VCaP (cell line): ENCODE data around the gene EPHB4.
A peak's percentile ranks its signal among the peaks of the same experiment; 100 is the strongest.

Experiments
- H3K27ac ChIP-seq: fragments of 450-650 bp; 2 replicates; pipeline ENCODE4 v1.5.1; 2017
- TF ChIP-seq, protein P1 (sequence below): fragments of 450-650 bp; conservative IDR thresholded peaks from 2 replicates; pipeline ENCODE4 v1.5.1; 2017; ENCODE audit warnings: mild to moderate bottlenecking, moderate library complexity

Gene EPHB4

DNA sequence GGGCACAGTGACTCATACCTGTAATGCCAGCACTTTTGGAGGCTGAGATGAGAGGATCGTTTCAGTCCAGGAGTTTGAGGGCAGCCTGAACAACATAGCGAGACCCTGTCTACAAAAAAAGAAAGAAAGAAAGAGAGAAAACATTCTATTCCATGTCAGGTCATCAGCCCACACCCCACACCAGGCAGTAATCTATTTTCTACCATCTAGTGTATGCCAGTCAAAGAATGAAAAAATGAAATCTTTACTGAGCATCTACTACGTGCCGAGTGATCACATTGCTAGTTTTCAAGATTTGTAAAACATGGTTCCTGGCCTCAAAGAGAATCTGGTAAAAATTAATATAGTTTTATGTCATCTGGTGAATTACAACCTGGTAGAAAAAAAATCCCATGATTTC, 3.1 kb upstream of the EPHB4 start:
- TF ChIP-seq, protein P1, sequence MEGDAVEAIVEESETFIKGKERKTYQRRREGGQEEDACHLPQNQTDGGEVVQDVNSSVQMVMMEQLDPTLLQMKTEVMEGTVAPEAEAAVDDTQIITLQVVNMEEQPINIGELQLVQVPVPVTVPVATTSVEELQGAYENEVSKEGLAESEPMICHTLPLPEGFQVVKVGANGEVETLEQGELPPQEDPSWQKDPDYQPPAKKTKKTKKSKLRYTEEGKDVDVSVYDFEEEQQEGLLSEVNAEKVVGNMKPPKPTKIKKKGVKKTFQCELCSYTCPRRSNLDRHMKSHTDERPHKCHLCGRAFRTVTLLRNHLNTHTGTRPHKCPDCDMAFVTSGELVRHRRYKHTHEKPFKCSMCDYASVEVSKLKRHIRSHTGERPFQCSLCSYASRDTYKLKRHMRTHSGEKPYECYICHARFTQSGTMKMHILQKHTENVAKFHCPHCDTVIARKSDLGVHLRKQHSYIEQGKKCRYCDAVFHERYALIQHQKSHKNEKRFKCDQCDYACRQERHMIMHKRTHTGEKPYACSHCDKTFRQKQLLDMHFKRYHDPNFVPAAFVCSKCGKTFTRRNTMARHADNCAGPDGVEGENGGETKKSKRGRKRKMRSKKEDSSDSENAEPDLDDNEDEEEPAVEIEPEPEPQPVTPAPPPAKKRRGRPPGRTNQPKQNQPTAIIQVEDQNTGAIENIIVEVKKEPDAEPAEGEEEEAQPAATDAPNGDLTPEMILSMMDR: no peak

DNA sequence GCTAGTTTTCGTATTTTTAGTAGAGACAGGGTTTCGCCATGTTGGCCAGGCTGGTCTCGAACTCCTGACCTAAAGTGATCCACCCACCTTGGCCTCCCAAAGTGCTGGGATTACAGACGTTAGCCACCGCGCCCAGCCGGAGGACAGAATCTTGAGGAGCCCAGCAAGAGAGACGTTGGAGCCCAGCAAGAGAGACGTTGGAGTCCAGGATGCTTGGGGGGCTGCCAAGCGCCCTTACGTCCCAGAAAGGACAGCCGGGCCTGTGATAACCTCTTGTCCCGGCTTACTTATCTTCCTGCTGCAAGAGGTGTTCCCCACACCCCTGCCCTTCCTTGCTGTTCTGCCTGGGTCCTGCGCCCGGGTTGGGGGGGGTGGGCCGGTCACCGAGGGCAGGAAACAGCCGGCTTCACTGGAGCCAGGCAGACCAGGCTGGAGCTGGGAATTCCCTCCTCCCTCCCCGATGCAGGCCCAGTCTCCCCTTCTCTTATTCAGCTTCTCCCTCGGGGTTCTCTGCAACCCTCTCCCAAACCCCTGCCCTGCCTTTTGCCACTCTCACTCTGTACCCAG, 1.9 kb upstream of the EPHB4 start:
- H3K27ac ChIP-seq: no peak overlapping the region
- TF ChIP-seq, protein P1: no peak

More for the DNA sequence above, 3.1 kb upstream of the EPHB4 start:
- no peak overlapping the region for H3K27ac ChIP-seq

DNA sequence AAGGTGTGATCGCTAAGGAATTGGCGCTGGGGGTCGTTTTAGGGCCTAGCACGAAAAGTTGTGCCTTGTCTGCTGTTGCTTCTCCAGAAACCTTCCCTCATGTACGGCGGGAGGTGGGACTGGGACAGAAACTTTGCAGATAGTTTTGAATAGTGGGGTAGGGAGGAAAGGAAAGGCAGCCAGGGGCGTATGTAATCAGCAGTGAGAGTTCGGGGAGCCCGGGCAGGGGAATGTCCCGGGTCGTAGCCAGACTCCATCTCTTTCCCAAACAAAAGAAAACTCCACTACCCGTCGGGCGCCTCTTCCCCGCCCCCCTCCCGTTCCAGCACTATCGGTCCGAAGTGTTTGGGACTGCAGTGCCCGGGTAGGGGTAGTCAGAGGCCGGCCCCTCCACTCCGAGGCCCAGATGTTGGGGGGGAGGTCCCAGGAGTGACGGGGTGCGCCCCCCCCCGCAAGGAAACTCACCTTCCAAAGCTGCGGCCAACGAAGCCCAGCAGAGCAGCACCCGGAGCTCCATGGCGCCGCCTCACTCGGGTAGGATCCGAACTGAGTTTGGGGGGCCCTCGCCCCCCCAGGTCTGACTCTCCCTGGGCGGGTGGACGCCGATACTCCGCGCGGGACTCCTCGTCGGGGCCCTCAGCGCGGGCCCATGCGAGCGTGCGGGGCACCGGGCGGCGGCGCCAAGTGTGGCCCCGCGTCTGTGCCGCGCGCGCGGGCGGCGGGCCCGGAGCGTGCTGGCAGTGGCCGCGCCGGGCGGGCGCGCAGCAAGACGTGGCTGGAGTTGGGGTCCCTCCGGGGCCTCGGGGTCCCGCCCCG, 601 bp downstream of the EPHB4 start:
- TF ChIP-seq, protein P1: no peak
- peak overlapping the region; percentile 47; the same call in 1 of the 2 replicates for H3K27ac ChIP-seq

DNA sequence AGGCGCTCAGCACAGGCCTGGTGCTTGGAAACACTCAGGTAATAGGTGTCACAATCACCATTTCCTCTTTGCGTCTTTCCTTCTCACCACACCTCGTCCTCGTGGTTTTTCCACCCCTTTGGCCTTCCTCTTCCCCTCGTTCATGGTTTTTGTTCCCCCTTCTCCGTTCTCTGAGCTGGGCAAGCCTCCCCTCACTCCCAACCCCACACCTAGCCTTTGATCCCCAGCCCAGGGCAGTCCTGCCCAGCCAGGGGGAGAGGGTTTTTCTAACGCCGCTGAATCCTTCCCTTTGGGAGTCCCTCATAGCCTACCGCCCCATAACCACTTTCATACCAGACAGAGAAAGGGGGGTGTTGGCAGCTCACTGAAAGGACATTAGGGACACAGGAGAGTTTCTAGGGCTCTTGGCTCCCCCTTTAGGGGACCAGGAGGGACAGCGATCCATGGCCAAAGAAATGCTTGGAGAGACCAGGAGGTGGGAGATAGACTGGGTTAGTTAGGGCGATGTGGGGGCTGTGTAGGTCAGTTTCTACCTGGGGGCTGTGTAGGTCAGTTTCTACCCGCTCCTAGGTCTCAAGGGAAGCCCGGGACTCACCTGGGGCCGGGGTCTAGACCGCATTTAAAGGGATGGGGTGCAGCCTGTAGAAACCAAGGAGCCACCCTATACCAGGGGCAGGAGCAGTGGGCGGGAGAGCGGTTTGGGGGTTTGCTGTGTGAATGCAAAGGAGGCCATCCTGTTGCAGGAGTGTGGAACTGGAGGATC, 1.4 kb downstream of the EPHB4 start:
- no peak overlapping the region for H3K27ac ChIP-seq
- TF ChIP-seq, protein P1: no peak; the same call in 1 of the 2 replicates

DNA sequence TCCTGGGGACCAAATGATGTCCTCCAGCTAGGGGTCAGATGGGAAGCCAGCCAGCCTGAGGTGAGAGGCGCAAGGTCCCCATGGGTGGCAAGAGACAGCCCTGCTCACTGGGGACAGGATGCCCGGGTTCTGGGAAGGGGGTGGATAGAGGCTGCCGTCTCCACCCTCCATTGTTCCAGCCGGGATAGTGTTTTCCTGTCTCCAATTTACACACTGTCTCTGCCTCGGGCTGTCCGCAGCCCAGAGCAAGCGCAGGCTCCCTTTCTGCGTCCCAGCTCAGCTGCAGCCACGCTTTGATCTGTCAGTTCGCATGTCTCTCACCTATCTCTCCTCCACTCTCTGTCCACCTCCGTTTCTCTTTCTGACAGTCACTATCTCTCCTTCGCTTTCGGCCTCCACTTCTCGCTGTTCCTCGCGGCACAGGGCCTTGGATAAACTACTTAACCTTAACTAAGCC, 2.1 kb downstream of the EPHB4 start:
- TF ChIP-seq, protein P1: no peak
- no peak overlapping the region for H3K27ac ChIP-seq

DNA sequence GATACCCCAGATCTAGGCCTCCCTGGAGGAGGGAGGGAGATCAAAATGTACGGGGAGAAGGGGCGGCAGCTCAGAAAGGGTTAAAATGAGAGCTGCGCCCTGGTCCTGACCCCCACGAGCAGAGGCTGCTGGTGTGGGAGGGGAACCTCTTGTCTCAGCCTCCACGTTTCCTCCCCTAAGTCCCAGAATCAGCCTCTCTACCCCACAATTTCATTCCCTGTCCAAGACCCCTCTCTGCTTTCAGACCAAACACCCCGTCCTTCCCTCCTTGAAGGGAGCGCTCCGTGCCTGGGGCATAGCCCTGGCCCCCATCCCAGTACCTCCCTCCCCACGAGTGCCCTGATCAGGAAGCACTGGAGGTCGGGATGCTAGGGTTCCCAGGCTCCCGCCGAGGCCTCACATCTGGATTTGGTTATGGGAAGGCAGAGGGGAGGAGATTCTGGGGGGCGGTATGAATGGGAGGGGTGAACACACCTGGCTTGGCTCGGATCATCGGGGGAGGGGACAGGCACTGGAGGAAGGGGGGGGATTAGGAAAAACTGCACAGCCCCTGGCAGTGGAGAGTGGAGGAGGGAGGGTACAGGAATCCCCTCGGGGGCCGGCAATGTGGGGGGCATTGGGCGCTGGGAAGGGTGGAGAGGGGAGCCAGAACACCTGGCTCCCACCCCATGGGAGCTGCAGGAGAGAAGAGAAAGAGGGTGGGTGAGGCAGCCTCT, 2.7 kb downstream of the EPHB4 start:
- H3K27ac ChIP-seq: no peak overlapping the region
- TF ChIP-seq, protein P1: no peak
